Neural progenitor cell (in vitro differentiated cells): ENCODE data around the gene SLC22A1.

Source experiments
- EZH2 ChIP-seq: fragments of 200-600 bp; sonication (generic); IDR thresholded peaks from 2 replicates; pipeline ENCODE4 v1.6.1; 2017; ENCODE audit warnings: antibody characterized with exemption, mild to moderate bottlenecking, moderate library complexity
- TF ChIP-seq, protein P1 (sequence below): fragments of 200-600 bp; sonication (generic); IDR thresholded peaks from 2 replicates; pipeline ENCODE4 v1.5.1; 2017; ENCODE audit warnings: antibody characterized with exemption, mild to moderate bottlenecking

DNA sequence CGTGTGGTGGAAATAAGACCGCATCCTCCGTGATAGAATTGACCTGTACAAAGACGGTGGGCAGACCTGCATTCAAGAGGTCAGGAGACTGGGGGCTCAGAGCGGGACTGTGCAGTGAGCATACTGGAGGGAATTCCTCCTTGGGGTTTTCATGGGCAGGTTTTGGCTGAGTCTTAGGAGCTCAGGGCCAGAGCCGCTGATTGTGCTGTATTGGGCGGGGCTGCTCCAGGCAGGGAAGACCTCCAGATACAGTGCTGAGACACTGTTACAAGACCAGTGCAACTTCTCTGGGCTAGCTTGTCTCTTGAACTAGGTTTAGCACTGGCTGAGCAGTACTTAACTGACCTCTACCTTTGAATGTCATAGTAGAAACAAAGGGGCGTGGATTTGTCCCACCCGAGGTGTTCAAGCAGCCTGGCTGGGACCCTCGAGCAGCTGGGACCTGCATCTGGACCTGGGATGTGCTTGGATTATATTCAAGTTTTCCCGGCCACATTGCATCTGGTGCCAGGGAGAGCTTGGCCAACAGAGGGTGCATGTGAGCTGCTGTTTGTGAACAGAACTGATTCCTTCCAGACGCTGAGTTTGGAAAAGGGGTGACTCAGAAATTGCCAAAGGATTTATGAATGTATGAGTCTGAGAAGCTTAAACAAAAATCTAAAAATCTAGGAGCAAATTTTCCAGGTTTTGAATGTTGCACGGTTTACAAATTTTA, 33.4 kb upstream of the SLC22A1 start:
- TF ChIP-seq, protein P1, sequence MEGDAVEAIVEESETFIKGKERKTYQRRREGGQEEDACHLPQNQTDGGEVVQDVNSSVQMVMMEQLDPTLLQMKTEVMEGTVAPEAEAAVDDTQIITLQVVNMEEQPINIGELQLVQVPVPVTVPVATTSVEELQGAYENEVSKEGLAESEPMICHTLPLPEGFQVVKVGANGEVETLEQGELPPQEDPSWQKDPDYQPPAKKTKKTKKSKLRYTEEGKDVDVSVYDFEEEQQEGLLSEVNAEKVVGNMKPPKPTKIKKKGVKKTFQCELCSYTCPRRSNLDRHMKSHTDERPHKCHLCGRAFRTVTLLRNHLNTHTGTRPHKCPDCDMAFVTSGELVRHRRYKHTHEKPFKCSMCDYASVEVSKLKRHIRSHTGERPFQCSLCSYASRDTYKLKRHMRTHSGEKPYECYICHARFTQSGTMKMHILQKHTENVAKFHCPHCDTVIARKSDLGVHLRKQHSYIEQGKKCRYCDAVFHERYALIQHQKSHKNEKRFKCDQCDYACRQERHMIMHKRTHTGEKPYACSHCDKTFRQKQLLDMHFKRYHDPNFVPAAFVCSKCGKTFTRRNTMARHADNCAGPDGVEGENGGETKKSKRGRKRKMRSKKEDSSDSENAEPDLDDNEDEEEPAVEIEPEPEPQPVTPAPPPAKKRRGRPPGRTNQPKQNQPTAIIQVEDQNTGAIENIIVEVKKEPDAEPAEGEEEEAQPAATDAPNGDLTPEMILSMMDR = peak; percentile 72
- no peak for TF ChIP-seq EZH2
